A549 (cell line): ENCODE data around the gene FBXL20. TPM values are rescaled to one million over a fixed set of nuclear protein-coding genes. Genes with fewer than 3 reads are reported as not detected.

Experiments
- ATAC-seq, 2 experiments: fragments of 200-7000 bp in 1 of 2; fragments of >200 bp in 1 of 2; cut with Nextera tagmentation in 1 of 2; cut with Tn5 transposase in 1 of 2; 3 replicates each; pipeline versions ENCODE4 v1.8.0 to v1.9.1; 2018 to 2020; ENCODE audit warnings: mild to moderate bottlenecking in 1 of 2, moderate library complexity in 1 of 2
- CTCF ChIA-PET: fragments of 300-600 bp; sonication (Branson Sonifier 250); formaldehyde crosslinking; extraction: SDS; loops from one replicate; lab custom pipeline; 2021; ENCODE audit warnings: antibody characterized with exemption, inconsistent platforms; lab: Yijun Ruan, JAX
- POLR2A ChIA-PET: fragments of 350-600 bp; formaldehyde crosslinking; extraction: SDS; loops from one replicate; lab custom pipeline; 2021; ENCODE audit warnings: antibody characterized with exemption, inconsistent platforms; lab: Yijun Ruan, JAX
- DNase-seq, 2 experiments: peaks; one replicate each; pipeline versions ENCODE4 v3.0.0 to v3.0.0-alpha.2; 2011 to 2016; ENCODE audit warnings: low read depth in 1 of 2, low spot score in 1 of 2
- FAIRE-seq: peaks from 2 replicates; lab custom pipeline; 2011; peaks lifted over from hg19 to GRCh38; lab: Jason Lieb, UNC
- H3K27ac ChIP-seq, 2 experiments: fragments of >200 bp; sonication (Bioruptor Twin); formaldehyde crosslinking; 3 replicates each; pipeline ENCODE4 v1.5.1; 2016 to 2017
- H3K4me1 ChIP-seq: fragments of >200 bp; sonication (Bioruptor Twin); formaldehyde crosslinking; 3 replicates; pipeline ENCODE4 v1.6.1; 2016
- H3K4me2 ChIP-seq: fragments of >200 bp; sonication (Bioruptor Twin); formaldehyde crosslinking; 3 replicates; pipeline ENCODE4 v1.6.1; 2016
- H3K4me3 ChIP-seq: fragments of >200 bp; sonication (Bioruptor Twin); formaldehyde crosslinking; 3 replicates; pipeline ENCODE4 v1.5.1; 2016
- H3K9me3 ChIP-seq: fragments of >200 bp; sonication (Bioruptor Twin); formaldehyde crosslinking; 3 replicates; pipeline ENCODE4 v1.6.1; 2016
- ATOH8 ChIP-seq: fragments of 250-450 bp; sonication (Bioruptor Pico); IDR thresholded peaks from 2 replicates; pipeline ENCODE4 v1.5.0; 2020; ENCODE audit warnings: low read depth, mild to moderate bottlenecking, moderate library complexity
- BHLHE40 ChIP-seq: IDR thresholded peaks from 2 replicates; pipeline ENCODE4 v1.6.1; 2012; ENCODE audit warnings: low read depth, low read length, inconsistent platforms
- E2F6 ChIP-seq: IDR thresholded peaks from 2 replicates; pipeline ENCODE4 v1.6.1; 2012; ENCODE audit warnings: low read depth, borderline replicate concordance
- EHF ChIP-seq: fragments of 250-450 bp; sonication (Bioruptor Pico); IDR thresholded peaks from 2 replicates; pipeline ENCODE4 v1.5.0; 2020; ENCODE audit warnings: mild to moderate bottlenecking
- ELK1 ChIP-seq: fragments of 150-350 bp; IDR thresholded peaks from 2 replicates; pipeline ENCODE4 v1.6.1; 2014; ENCODE audit warnings: low read depth, mild to moderate bottlenecking, low read length
- ESRRA ChIP-seq: fragments of 150-350 bp; IDR thresholded peaks from 2 replicates; pipeline ENCODE4 v1.6.1; 2014; ENCODE audit warnings: mild to moderate bottlenecking, low read length, borderline replicate concordance
- FOSL2 ChIP-seq, 2 experiments: fragments of 450-650 bp in 1 of 2; fragments of >200 bp in 1 of 2; sonication (Bioruptor Twin) in 1 of 2; formaldehyde crosslinking; IDR thresholded peaks; 2 replicates each; pipeline versions ENCODE4 v1.5.0 to v1.6.1; 2016 to 2020; ENCODE audit warnings: mild to moderate bottlenecking in 1 of 2, moderate library complexity in 1 of 2
- FOXS1 ChIP-seq: fragments of 250-450 bp; sonication (Bioruptor Pico); IDR thresholded peaks from 2 replicates; pipeline ENCODE4 v1.5.0; 2020; ENCODE audit warnings: mild to moderate bottlenecking, moderate library complexity
- GATA3 ChIP-seq: IDR thresholded peaks from 2 replicates; pipeline ENCODE4 v1.6.1; 2012; ENCODE audit warnings: borderline replicate concordance
- HEYL ChIP-seq: fragments of 250-450 bp; sonication (Bioruptor Pico); IDR thresholded peaks from 2 replicates; pipeline ENCODE4 v1.8.0; 2021; ENCODE audit warnings: mild to moderate bottlenecking, moderate library complexity
- HOXB13 ChIP-seq: fragments of 250-450 bp; sonication (Bioruptor Pico); IDR thresholded peaks from 2 replicates; pipeline ENCODE4 v1.5.0; 2020; ENCODE audit warnings: low read depth, mild to moderate bottlenecking, moderate library complexity
- JUN ChIP-seq, 2 experiments: fragments of >200 bp; sonication (Bioruptor Twin); formaldehyde crosslinking; IDR thresholded peaks; 2 replicates in 1 of 2; 3 replicates in 1 of 2; pipeline ENCODE4 v1.6.1; 2016 to 2017
- KDM5A ChIP-seq: fragments of 200-600 bp; sonication (generic); IDR thresholded peaks from 2 replicates; pipeline ENCODE4 v1.6.1; 2016; ENCODE audit warnings: antibody characterized with exemption, mild to moderate bottlenecking
- MAFK ChIP-seq: fragments of 450-650 bp; IDR thresholded peaks from 2 replicates; pipeline ENCODE4 v1.6.1; 2014; ENCODE audit not compliant: partially characterized antibody
- MAX ChIP-seq: IDR thresholded peaks from 2 replicates; pipeline ENCODE4 v1.6.1; 2012
- MAZ ChIP-seq: fragments of 150-350 bp; IDR thresholded peaks from 2 replicates; pipeline ENCODE4 v1.6.1; 2014; ENCODE audit warnings: antibody characterized with exemption, low read depth, low read length, borderline replicate concordance
- NFE2L2 ChIP-seq: fragments of 150-350 bp; conservative IDR thresholded peaks from 2 replicates; pipeline ENCODE4 v1.6.1; 2014; ENCODE audit warnings: low read length
- NPAS2 ChIP-seq: fragments of 250-450 bp; sonication (Bioruptor Pico); IDR thresholded peaks from 2 replicates; pipeline ENCODE4 v1.8.0; 2022; ENCODE audit warnings: mild to moderate bottlenecking, moderate library complexity, borderline replicate concordance
- POLR2A ChIP-seq: IDR thresholded peaks from 2 replicates; pipeline ENCODE4 v1.6.1; 2012; ENCODE audit warnings: mild to moderate bottlenecking, low read length
- RARB ChIP-seq: fragments of 250-450 bp; sonication (Bioruptor Pico); IDR thresholded peaks from 2 replicates; pipeline ENCODE4 v1.8.0; 2021; ENCODE audit warnings: mild to moderate bottlenecking, moderate library complexity
- RFX5 ChIP-seq: fragments of 450-650 bp; IDR thresholded peaks from 2 replicates; pipeline ENCODE4 v1.7.1; 2014; ENCODE audit warnings: antibody characterized with exemption, mild to moderate bottlenecking, moderate library complexity
- TP53 ChIP-seq: fragments of 250-450 bp; sonication (Bioruptor Pico); IDR thresholded peaks from 2 replicates; pipeline ENCODE4 v1.5.0; 2021; ENCODE audit warnings: mild to moderate bottlenecking, moderate library complexity
- USF2 ChIP-seq: fragments of 450-650 bp; IDR thresholded peaks from 2 replicates; pipeline ENCODE4 v1.6.1; 2014; ENCODE audit warnings: antibody characterized with exemption
- ZC3H11A ChIP-seq: fragments of 450-650 bp; IDR thresholded peaks from 2 replicates; pipeline ENCODE4 v1.6.1; 2014; ENCODE audit warnings: antibody characterized with exemption, mild to moderate bottlenecking
- ZFP36 ChIP-seq: fragments of 450-650 bp; IDR thresholded peaks from 2 replicates; pipeline ENCODE4 v1.6.1; 2014; ENCODE audit warnings: borderline replicate concordance; ENCODE audit not compliant: partially characterized antibody
- ZNF302 ChIP-seq: fragments of 250-450 bp; sonication (Bioruptor Pico); IDR thresholded peaks from 2 replicates; pipeline ENCODE4 v1.9.0; 2021; ENCODE audit warnings: inconsistent platforms, mild to moderate bottlenecking, moderate library complexity
- WGBS: methylation state at CpG from one replicate; pipeline ENCODE4 v1.1.6; 2017; ENCODE audit errors: missing lambda C conversion rate; 5-methylcytosine and 5-hydroxymethylcytosine counted together
- polyA plus RNA-seq, 4 experiments: library from polyadenylated mRNA; depleted of rRNA in 3 of 4; stranded (reverse); fragments of >200 nt; fragmentation: RNase III in 1 of 4; extraction: RNeasy Plus Mini Kit Qiagen cat#74134 plus additional on column Dnase treatment in 1 of 4; gene quantifications; 2 replicates in 3 of 4; 3 replicates in 1 of 4; pipeline ENCODE4 v1.2.3, GENCODE V29; 2011 to 2017

FBXL20 gene
- polyA plus RNA-seq, 2 of the 4 experiments (the other 2 are of a cell fraction) = 5.7 to 6.7 TPM

GRCh38 chr17:39217734-39218369, 183.6 kb downstream of the FBXL20 start:
- Histone ChIP-seq H3K4me1 (peaks cover 17% of the 10 kb centered on the region), H3K27ac (peak overlapping the region in 1 of 2 experiments; percentile 35; a peak in 2 of 6 replicates), H3K4me2 (peak overlapping the region; percentile 12; the same call in 2 of the 3 replicates), H3K4me3 (no peak overlapping the region), H3K9me3 (no peaks in the 10 kb centered on the region)
- TF ChIP-seq TP53 (CRISPR knock-in tag) = no peak
- TF ChIP-seq E2F6 = no peak
- no peak for TF ChIP-seq KDM5A
- no peak for TF ChIP-seq ZFP36
- no peak for TF ChIP-seq ZNF302
- TF ChIP-seq ZC3H11A = no peak
- no peak for TF ChIP-seq EHF (CRISPR knock-in tag)
- TF ChIP-seq HOXB13 (CRISPR knock-in tag) = no peak
- WGBS = 44% methylated on average over 19 of the region's 24 CpGs
- no peak for ATAC-seq
- ChIA-PET POLR2A (interaction anchor here (0.6 to 1.7 kb wide), 4 partner anchors 11 to 21 kb away, joined by 3 to 6 read pairs (median 4); partner anchors contain the start of gene RPL19), CTCF (interaction anchor here (0.7 to 31.5 kb wide), 6 partner anchors 10 to 405 kb away, joined by 3 to 1140 read pairs (median 5); no protein-coding TSS in a partner anchor)
- DNase-seq = no peak
- FAIRE-seq = no peak

GRCh38 chr17:39213852-39214251, 187.6 kb downstream of the FBXL20 start:
- Histone ChIP-seq H3K9me3 (no peaks in the 10 kb centered on the region), H3K4me1 (peaks cover 30% of the 10 kb centered on the region), H3K4me3 (no peak overlapping the region), H3K27ac (peak overlapping the region; percentile 37 to 51; a peak in 2 of 6 replicates), H3K4me2 (0 out of 3 replicates have a peak overlapping the region, but pooled peaks have one; percentile 21)
- TF ChIP-seq FOSL2 (IDR thresholded peaks at IDR 0.05) = no peak
- peak; percentile 70 for TF ChIP-seq FOSL2 (CRISPR knock-in tag; IDR thresholded peaks at IDR 0.05)
- TF ChIP-seq NPAS2 (CRISPR knock-in tag) = no peak
- 0 out of 2 replicates have a peak, but pooled peaks have one; percentile 34 for TF ChIP-seq E2F6
- no peak for TF ChIP-seq POLR2A
- no peak for TF ChIP-seq ATOH8 (CRISPR knock-in tag)
- TF ChIP-seq ESRRA = no peak
- TF ChIP-seq MAX = 0 out of 2 replicates have a peak, but pooled peaks have one; percentile 36
- TF ChIP-seq GATA3 = no peak
- TF ChIP-seq USF2 = peak; percentile 59; the same call in 1 of the 2 replicates
- FAIRE-seq = no peak
- ChIA-PET CTCF (interaction anchor here (0.7 to 31.5 kb wide), 4 partner anchors 9 to 120 kb away, joined by 3 to 1140 read pairs (median 4); no protein-coding TSS in a partner anchor), POLR2A (interaction anchor here (1.7 kb wide), 1 partner anchor 14 kb away, joined by 6 read pairs; the partner anchor contains the start of gene RPL19)
- DNase-seq = peak; percentile 76
- 42% methylated on average over 8 of the region's 9 CpGs for WGBS
- peak; percentile 45 to 65; a peak in 5 of 6 replicates for ATAC-seq

GRCh38 chr17:39212841-39213480, 188.5 kb downstream of the FBXL20 start:
- ChIA-PET POLR2A (interaction anchor here (0.6 to 1.7 kb wide), 2 partner anchors 8 to 13 kb away, joined by 6 read pairs; partner anchors contain the start of gene RPL19), CTCF (interaction anchor here (0.7 to 31.5 kb wide), 5 partner anchors 10 to 335 kb away, joined by 3 to 1140 read pairs (median 3); no protein-coding TSS in a partner anchor)
- DNase-seq = no peak
- Histone ChIP-seq H3K4me1 (peaks cover 34% of the 10 kb centered on the region), H3K27ac (peak overlapping the region; percentile 28 to 37; a peak in 2 of 6 replicates), H3K9me3 (no peaks in the 10 kb centered on the region), H3K4me3 (no peak overlapping the region), H3K4me2 (no peak overlapping the region)
- FAIRE-seq = no peak
- 85% methylated on average over 16 of the region's 16 CpGs for WGBS
- ATAC-seq = no peak
- no peak for TF ChIP-seq RARB (CRISPR knock-in tag)
- no peak for TF ChIP-seq JUN (IDR thresholded peaks at IDR 0.05)
- TF ChIP-seq MAZ = no peak
- TF ChIP-seq EHF (CRISPR knock-in tag) = no peak
- no peak for TF ChIP-seq FOXS1 (CRISPR knock-in tag)
- TF ChIP-seq NFE2L2 = no peak
- TF ChIP-seq BHLHE40 = no peak
- no peak for TF ChIP-seq ELK1
- TF ChIP-seq ZFP36 = no peak
- no peak for TF ChIP-seq RFX5
- no peak for TF ChIP-seq MAFK
- TF ChIP-seq ZC3H11A = no peak
- no peak for TF ChIP-seq KDM5A
- no peak for TF ChIP-seq HEYL (CRISPR knock-in tag)
- no peak for TF ChIP-seq HOXB13 (CRISPR knock-in tag)
